Cardiac septum (tissue), 1 donor: Measurements from ENCODE around the gene RNASE2. TPM values are rescaled to one million over a fixed set of nuclear protein-coding genes. Genes with fewer than 3 reads are reported as not detected.
"Not testable (repeated sequence)": the region's sequence is repeated elsewhere in the genome, so short reads cannot be mapped to it uniquely, and the experiment has no call there.

Experiments
- DNase-seq: peaks from one replicate; pipeline ENCODE4 v3.0.0-alpha.2; 2020; ENCODE audit warnings: low spot score
- intact Hi-C: fragments of 100-400 bp; cut with DNase I; formaldehyde crosslinking; loops from one replicate; pipeline ENCODE4 v1.14.0; 2022
- total RNA-seq: library from RNA; stranded (reverse); fragmentation: NEBNext Ultra II Directional; extraction: Animal tissue kit (Norgen Biotek cat#: 25700); gene quantifications from one replicate; pipeline ENCODE4 v1.2.1, GENCODE V29; 2021
- donor health status: DM: no; HTN: no; CAD: no.

Gene RNASE2
- total RNA-seq, 1 donor from 2014 or later, result 0.89 TPM

- no peak for DNase-seq
- intact Hi-C loops, result no loop called here
Measured at GRCh38 chr14:20978687-20979086, 23.4 kb downstream of the RNASE2 start.

- intact Hi-C loops, result no loop called here
Measured at GRCh38 chr14:20980906-20981305, 25.6 kb downstream of the RNASE2 start.

GRCh38 chr14:20982646-20983369, 27.5 kb downstream of the RNASE2 start:
- intact Hi-C loops, result no loop called here

More at GRCh38 chr14:20980906-20981305, 25.6 kb downstream of the RNASE2 start:
- DNase-seq, result no peak

GRCh38 chr14:20985650-20986049, 30.4 kb downstream of the RNASE2 start:
- DNase-seq, intact Hi-C loops: not testable (repeated sequence)

More at GRCh38 chr14:20982646-20983369, 27.5 kb downstream of the RNASE2 start:
- no peak for DNase-seq

- no peak for DNase-seq
- intact Hi-C loops, result no loop called here
Measured at GRCh38 chr14:20986811-20987210, 31.5 kb downstream of the RNASE2 start.

GRCh38 chr14:20988717-20989470, 33.6 kb downstream of the RNASE2 start:
- intact Hi-C loops, result loop anchor here (2.0 kb wide), 1 partner anchor 18 kb away; no protein-coding TSS in a partner anchor
- no peak for DNase-seq

- intact Hi-C loops, result loop anchor here (2.0 kb wide), 1 partner anchor 19 kb away; no protein-coding TSS in a partner anchor
Measured at GRCh38 chr14:20989471-20989786, 34.1 kb downstream of the RNASE2 start.

GRCh38 chr14:20989787-20990600, 34.7 kb downstream of the RNASE2 start, which contains the start of gene METTL17:
TSS of gene METTL17 (plus strand) at chr14:20989980. CDS start at chr14:20990003, 23 bp downstream.
- intact Hi-C loops, result loop anchor here (2.0 kb wide), 1 partner anchor 19 kb away; no protein-coding TSS in a partner anchor
- DNase-seq, result peak; percentile 93

More at GRCh38 chr14:20989471-20989786, 34.1 kb downstream of the RNASE2 start:
- no peak for DNase-seq

GRCh38 chr14:20996521-20996920, 41.2 kb downstream of the RNASE2 start:
- intact Hi-C loops, result no loop called here
- no peak for DNase-seq

- DNase-seq, result no peak
- intact Hi-C loops, result no loop called here
Measured at GRCh38 chr14:20997115-20997514, 41.8 kb downstream of the RNASE2 start.

- DNase-seq, result no peak
- intact Hi-C loops, result no loop called here
Measured at GRCh38 chr14:20997564-20997963, 42.3 kb downstream of the RNASE2 start.

GRCh38 chr14:20998139-20998538, 42.9 kb downstream of the RNASE2 start:
- intact Hi-C loops, result no loop called here
- DNase-seq, result no peak

GRCh38 chr14:20998674-20999366, 43.5 kb downstream of the RNASE2 start, which contains the start of gene SLC39A2:
TSS of gene SLC39A2 (plus strand) at chr14:20999293. CDS start at chr14:20999447, 154 bp downstream.
- intact Hi-C loops, result no loop called here
- no peak for DNase-seq

- intact Hi-C loops, result no loop called here
Measured at GRCh38 chr14:20999591-20999990, 44.3 kb downstream of the RNASE2 start.

GRCh38 chr14:21001218-21001617, 45.9 kb downstream of the RNASE2 start:
- intact Hi-C loops, result no loop called here
- no peak for DNase-seq

More at GRCh38 chr14:20999591-20999990, 44.3 kb downstream of the RNASE2 start:
- DNase-seq, result no peak

- intact Hi-C loops, result loop anchor here (1.0 kb wide), 1 partner anchor 33 kb away; no protein-coding TSS in a partner anchor
- no peak for DNase-seq
Measured at GRCh38 chr14:21003788-21004346, 48.6 kb downstream of the RNASE2 start.
